HEK293 (cell line): Measurements from ENCODE around the gene CD2.
"Not testable (repeated sequence)": the region's sequence is repeated elsewhere in the genome, so short reads cannot be mapped to it uniquely, and the experiment has no call there.

Experiments
- CTCF ChIA-PET: fragments of 350-600 bp; formaldehyde crosslinking; extraction: SDS; loops from one replicate; lab custom pipeline; 2021; ENCODE audit warnings: antibody characterized with exemption; lab: Yijun Ruan, JAX
- POLR2A ChIA-PET: fragments of 300-600 bp; formaldehyde crosslinking; extraction: SDS; loops from one replicate; lab custom pipeline; 2020; ENCODE audit warnings: antibody characterized with exemption, inconsistent platforms; lab: Yijun Ruan, JAX
- H3K27ac ChIP-seq: fragments of 200-500 bp; sonication (Bioruptor generic); 2 replicates; pipeline ENCODE4 v1.5.1; 2014; ENCODE audit warnings: low read depth, low read length, control low read depth, inconsistent platforms; ENCODE audit errors: extremely low read depth
- H3K36me3 ChIP-seq, 2 experiments: fragments of 200-500 bp in 1 of 2; sonication (Bioruptor generic) in 1 of 2; 1 replicate in 1 of 2; 2 replicates in 1 of 2; pipeline ENCODE4 v1.5.1; 2014 to 2017; ENCODE audit warnings: inconsistent platforms in 2 of 2, low read length in 2 of 2; ENCODE audit not compliant: control insufficient read depth in 2 of 2, insufficient read depth in 1 of 2
- H3K4me1 ChIP-seq: fragments of 200-500 bp; sonication (Bioruptor generic); 2 replicates; pipeline ENCODE4 v1.5.1; 2014; ENCODE audit warnings: mild to moderate bottlenecking, low read length, inconsistent platforms; ENCODE audit not compliant: control insufficient read depth, insufficient read depth
- H3K4me3 ChIP-seq: 2 replicates; pipeline ENCODE4 v1.5.1; 2011; ENCODE audit warnings: low read depth, mild to moderate bottlenecking, control low read depth, low read length, moderate library complexity
- H3K9me3 ChIP-seq: fragments of 200-500 bp; sonication (Bioruptor generic); 2 replicates; pipeline ENCODE4 v1.5.1; 2014; ENCODE audit warnings: low read depth, low read length, inconsistent platforms; ENCODE audit not compliant: control insufficient read depth, insufficient read depth
- AEBP2 ChIP-seq: fragments of 450-650 bp; formaldehyde crosslinking; IDR thresholded peaks from 2 replicates; pipeline ENCODE4 v1.5.1; 2016; ENCODE audit warnings: missing biosample characterization, missing genetic modification characterization, borderline replicate concordance
- ZBTB8A ChIP-seq: fragments of 450-650 bp; formaldehyde crosslinking; IDR thresholded peaks from 2 replicates; pipeline ENCODE4 v1.5.1; 2016; ENCODE audit warnings: missing biosample characterization, missing genetic modification characterization
- ZFHX2 ChIP-seq: fragments of 450-650 bp; formaldehyde crosslinking; conservative IDR thresholded peaks from 2 replicates; pipeline ENCODE4 v1.5.1; 2016; ENCODE audit warnings: missing biosample characterization, missing genetic modification characterization
- ZIC2 ChIP-seq: fragments of 450-650 bp; formaldehyde crosslinking; IDR thresholded peaks from 2 replicates; pipeline ENCODE4 v1.5.1; 2016; ENCODE audit warnings: missing biosample characterization, missing genetic modification characterization
- ZNF114 ChIP-seq: fragments of 450-650 bp; formaldehyde crosslinking; IDR thresholded peaks from 2 replicates; pipeline ENCODE4 v1.5.0; 2017; ENCODE audit warnings: missing biosample characterization, missing genetic modification characterization
- ZNF121 ChIP-seq: fragments of 450-650 bp; formaldehyde crosslinking; IDR thresholded peaks from 2 replicates; pipeline ENCODE4 v1.5.1; 2016; ENCODE audit warnings: missing biosample characterization, missing genetic modification characterization
- ZNF274 ChIP-seq, 2 experiments: fragments of 200-500 bp in 1 of 2; fragments of 450-650 bp in 1 of 2; sonication (Bioruptor generic) in 1 of 2; formaldehyde crosslinking in 1 of 2; IDR thresholded peaks; 2 replicates each; pipeline versions ENCODE4 v1.5.1 to v1.6.1; 2014 to 2016; ENCODE audit warnings: borderline replicate concordance in 1 of 2, inconsistent platforms in 1 of 2, low read length in 1 of 2, missing biosample characterization in 1 of 2, missing genetic modification characterization in 1 of 2
- ZNF280D ChIP-seq: fragments of 450-650 bp; formaldehyde crosslinking; IDR thresholded peaks from 2 replicates; pipeline ENCODE4 v1.5.1; 2016; ENCODE audit warnings: missing biosample characterization, missing genetic modification characterization
- ZNF354C ChIP-seq: fragments of 450-650 bp; formaldehyde crosslinking; IDR thresholded peaks from 2 replicates; pipeline ENCODE4 v1.5.1; 2016; ENCODE audit warnings: missing biosample characterization, missing genetic modification characterization, low read depth, borderline replicate concordance
- ZNF501 ChIP-seq: fragments of 450-650 bp; formaldehyde crosslinking; IDR thresholded peaks from 2 replicates; pipeline ENCODE4 v1.5.1; 2016; ENCODE audit warnings: missing biosample characterization, missing genetic modification characterization
- ZNF529 ChIP-seq: fragments of 450-650 bp; formaldehyde crosslinking; IDR thresholded peaks from 2 replicates; pipeline ENCODE4 v1.5.1; 2017; ENCODE audit warnings: missing genetic modification characterization, missing biosample characterization; ENCODE audit not compliant: insufficient replicate concordance
- ZNF621 ChIP-seq: fragments of 450-650 bp; formaldehyde crosslinking; IDR thresholded peaks from 2 replicates; pipeline ENCODE4 v1.5.1; 2017; ENCODE audit warnings: missing biosample characterization, missing genetic modification characterization
- ZNF626 ChIP-seq: fragments of 450-650 bp; sonication (Bioruptor Pico); formaldehyde crosslinking; IDR thresholded peaks from 2 replicates; pipeline ENCODE4 v1.5.1; 2018; ENCODE audit warnings: missing biosample characterization, missing genetic modification characterization, inconsistent platforms
- ZNF654 ChIP-seq: fragments of 450-650 bp; formaldehyde crosslinking; IDR thresholded peaks from 2 replicates; pipeline ENCODE4 v1.5.1; 2016; ENCODE audit warnings: low read depth, missing biosample characterization, missing genetic modification characterization
- ZNF701 ChIP-seq: fragments of 450-650 bp; formaldehyde crosslinking; IDR thresholded peaks from 2 replicates; pipeline ENCODE4 v1.5.1; 2016; ENCODE audit warnings: missing biosample characterization, missing genetic modification characterization
- TF ChIP-seq, protein P1 (sequence below): fragments of 450-650 bp; formaldehyde crosslinking; IDR thresholded peaks from 2 replicates; pipeline ENCODE4 v1.5.1; 2017; ENCODE audit warnings: missing biosample characterization, missing genetic modification characterization
- TF ChIP-seq, protein P2 (sequence below): fragments of 450-650 bp; formaldehyde crosslinking; IDR thresholded peaks from 2 replicates; pipeline ENCODE4 v1.5.1; 2017; ENCODE audit warnings: missing biosample characterization, missing genetic modification characterization
- TF ChIP-seq, protein P3 (sequence below): fragments of 450-650 bp; formaldehyde crosslinking; IDR thresholded peaks from 2 replicates; pipeline ENCODE4 v1.5.1; 2016; ENCODE audit warnings: missing biosample characterization, missing genetic modification characterization

Gene CD2

GRCh38 chr1:116758456-116758815 lies 4.2 kb downstream of the CD2 start:
- H3K4me3 ChIP-seq, H3K36me3 ChIP-seq, POLR2A ChIA-PET, H3K27ac ChIP-seq, H3K4me1 ChIP-seq, H3K9me3 ChIP-seq: not testable (repeated sequence)
- CTCF ChIA-PET: interaction anchor here (1.1 kb wide), 1 partner anchor 21 kb away, joined by 3 read pairs; no protein-coding TSS in a partner anchor

DNA sequence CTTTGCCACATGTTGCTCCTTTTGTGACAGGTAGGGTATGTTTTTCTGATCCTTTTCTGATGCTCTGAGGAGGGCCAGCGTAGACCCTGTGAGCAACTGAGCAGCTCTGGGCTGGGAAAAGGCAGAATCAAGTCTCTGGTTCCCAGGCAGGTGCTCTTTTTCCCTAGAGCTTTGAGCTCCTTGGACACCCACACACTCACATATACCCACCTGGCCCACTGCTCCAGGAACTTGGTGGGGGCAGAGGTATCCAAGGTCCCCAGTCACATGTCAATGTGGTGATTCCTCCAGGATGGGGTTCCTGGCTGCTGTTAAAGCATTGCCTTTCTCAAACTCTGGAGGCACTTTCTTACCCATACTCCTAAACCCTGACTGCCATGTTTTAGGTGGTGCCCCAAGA lies 5.4 kb downstream of the CD2 start:
- no peaks in the 10 kb centered on the region for H3K36me3 ChIP-seq
- CTCF ChIA-PET: interaction anchor here (0.6 to 1.0 kb wide), 2 partner anchors 58 to 60 kb away, joined by 3 read pairs; no protein-coding TSS in a partner anchor
- H3K4me3 ChIP-seq: no peak overlapping the region
- H3K4me1 ChIP-seq: no peaks in the 10 kb centered on the region
- no peaks in the 10 kb centered on the region for H3K9me3 ChIP-seq
- TF ChIP-seq ZBTB8A (no peak), ZNF280D (tag by site-specific recombination) (no peak), ZNF121 (tag by site-specific recombination) (no peak), ZNF621 (no peak), ZNF354C (tag by site-specific recombination) (no peak), ZNF529 (tag by site-specific recombination) (no peak)
- TF ChIP-seq, protein P1, sequence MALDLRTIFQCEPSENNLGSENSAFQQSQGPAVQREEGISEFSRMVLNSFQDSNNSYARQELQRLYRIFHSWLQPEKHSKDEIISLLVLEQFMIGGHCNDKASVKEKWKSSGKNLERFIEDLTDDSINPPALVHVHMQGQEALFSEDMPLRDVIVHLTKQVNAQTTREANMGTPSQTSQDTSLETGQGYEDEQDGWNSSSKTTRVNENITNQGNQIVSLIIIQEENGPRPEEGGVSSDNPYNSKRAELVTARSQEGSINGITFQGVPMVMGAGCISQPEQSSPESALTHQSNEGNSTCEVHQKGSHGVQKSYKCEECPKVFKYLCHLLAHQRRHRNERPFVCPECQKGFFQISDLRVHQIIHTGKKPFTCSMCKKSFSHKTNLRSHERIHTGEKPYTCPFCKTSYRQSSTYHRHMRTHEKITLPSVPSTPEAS: no peak
- POLR2A ChIA-PET: no interaction called here
- no peak overlapping the region for H3K27ac ChIP-seq

GRCh38 chr1:116760487-116760886 lies 6.3 kb downstream of the CD2 start:
- ChIA-PET CTCF (no interaction called here), POLR2A (no interaction called here)
- Histone ChIP-seq H3K36me3 (no peaks in the 10 kb centered on the region), H3K4me1 (no peaks in the 10 kb centered on the region), H3K9me3 (no peaks in the 10 kb centered on the region), H3K4me3 (no peak overlapping the region), H3K27ac (no peak overlapping the region)
- TF ChIP-seq ZNF626 (tag by site-specific recombination) (no peak), ZIC2 (tag by site-specific recombination) (peak; percentile 20; the same call in 1 of the 2 replicates)

GRCh38 chr1:116760996-116761665 lies 6.9 kb downstream of the CD2 start:
- H3K4me3 ChIP-seq: no peak overlapping the region
- ChIA-PET CTCF (no interaction called here), POLR2A (no interaction called here)
- H3K4me1 ChIP-seq: no peaks in the 10 kb centered on the region
- no peaks in the 10 kb centered on the region for H3K36me3 ChIP-seq
- H3K9me3 ChIP-seq: no peaks in the 10 kb centered on the region
- no peak overlapping the region for H3K27ac ChIP-seq
- TF ChIP-seq ZFHX2 (no peak), ZNF654 (tag by site-specific recombination) (no peak), ZNF501 (tag by site-specific recombination) (no peak), ZNF274 (IDR thresholded peaks at IDR 0.05; ENCODE audit: low read length) (no peak), ZNF274 (tag by site-specific recombination; IDR thresholded peaks at IDR 0.05; ENCODE audit: borderline replicate concordance) (no peak), ZNF114 (tag by site-specific recombination) (no peak), AEBP2 (tag by site-specific recombination) (no peak), ZNF701 (no peak)
- TF ChIP-seq, protein P2, sequence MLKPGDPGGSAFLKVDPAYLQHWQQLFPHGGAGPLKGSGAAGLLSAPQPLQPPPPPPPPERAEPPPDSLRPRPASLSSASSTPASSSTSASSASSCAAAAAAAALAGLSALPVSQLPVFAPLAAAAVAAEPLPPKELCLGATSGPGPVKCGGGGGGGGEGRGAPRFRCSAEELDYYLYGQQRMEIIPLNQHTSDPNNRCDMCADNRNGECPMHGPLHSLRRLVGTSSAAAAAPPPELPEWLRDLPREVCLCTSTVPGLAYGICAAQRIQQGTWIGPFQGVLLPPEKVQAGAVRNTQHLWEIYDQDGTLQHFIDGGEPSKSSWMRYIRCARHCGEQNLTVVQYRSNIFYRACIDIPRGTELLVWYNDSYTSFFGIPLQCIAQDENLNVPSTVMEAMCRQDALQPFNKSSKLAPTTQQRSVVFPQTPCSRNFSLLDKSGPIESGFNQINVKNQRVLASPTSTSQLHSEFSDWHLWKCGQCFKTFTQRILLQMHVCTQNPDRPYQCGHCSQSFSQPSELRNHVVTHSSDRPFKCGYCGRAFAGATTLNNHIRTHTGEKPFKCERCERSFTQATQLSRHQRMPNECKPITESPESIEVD: no peak
- TF ChIP-seq, protein P3, sequence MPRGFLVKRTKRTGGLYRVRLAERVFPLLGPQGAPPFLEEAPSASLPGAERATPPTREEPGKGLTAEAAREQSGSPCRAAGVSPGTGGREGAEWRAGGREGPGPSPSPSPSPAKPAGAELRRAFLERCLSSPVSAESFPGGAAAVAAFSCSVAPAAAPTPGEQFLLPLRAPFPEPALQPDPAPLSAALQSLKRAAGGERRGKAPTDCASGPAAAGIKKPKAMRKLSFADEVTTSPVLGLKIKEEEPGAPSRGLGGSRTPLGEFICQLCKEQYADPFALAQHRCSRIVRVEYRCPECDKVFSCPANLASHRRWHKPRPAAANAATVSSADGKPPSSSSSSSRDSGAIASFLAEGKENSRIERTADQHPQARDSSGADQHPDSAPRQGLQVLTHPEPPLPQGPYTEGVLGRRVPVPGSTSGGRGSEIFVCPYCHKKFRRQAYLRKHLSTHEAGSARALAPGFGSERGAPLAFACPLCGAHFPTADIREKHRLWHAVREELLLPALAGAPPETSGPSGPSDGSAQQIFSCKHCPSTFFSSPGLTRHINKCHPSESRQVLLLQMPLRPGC (tag by site-specific recombination): no peak
